GM19099 (cell line): ENCODE data around the gene PIBF1.

Experiments
- POLR2A ChIP-seq: IDR thresholded peaks from 3 replicates; pipeline ENCODE4 v1.6.1; 2011; ENCODE audit warnings: low read depth; ENCODE audit not compliant: insufficient read length; ENCODE audit errors: extremely low read depth

Gene PIBF1, protein sequence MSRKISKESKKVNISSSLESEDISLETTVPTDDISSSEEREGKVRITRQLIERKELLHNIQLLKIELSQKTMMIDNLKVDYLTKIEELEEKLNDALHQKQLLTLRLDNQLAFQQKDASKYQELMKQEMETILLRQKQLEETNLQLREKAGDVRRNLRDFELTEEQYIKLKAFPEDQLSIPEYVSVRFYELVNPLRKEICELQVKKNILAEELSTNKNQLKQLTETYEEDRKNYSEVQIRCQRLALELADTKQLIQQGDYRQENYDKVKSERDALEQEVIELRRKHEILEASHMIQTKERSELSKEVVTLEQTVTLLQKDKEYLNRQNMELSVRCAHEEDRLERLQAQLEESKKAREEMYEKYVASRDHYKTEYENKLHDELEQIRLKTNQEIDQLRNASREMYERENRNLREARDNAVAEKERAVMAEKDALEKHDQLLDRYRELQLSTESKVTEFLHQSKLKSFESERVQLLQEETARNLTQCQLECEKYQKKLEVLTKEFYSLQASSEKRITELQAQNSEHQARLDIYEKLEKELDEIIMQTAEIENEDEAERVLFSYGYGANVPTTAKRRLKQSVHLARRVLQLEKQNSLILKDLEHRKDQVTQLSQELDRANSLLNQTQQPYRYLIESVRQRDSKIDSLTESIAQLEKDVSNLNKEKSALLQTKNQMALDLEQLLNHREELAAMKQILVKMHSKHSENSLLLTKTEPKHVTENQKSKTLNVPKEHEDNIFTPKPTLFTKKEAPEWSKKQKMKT

DNA sequence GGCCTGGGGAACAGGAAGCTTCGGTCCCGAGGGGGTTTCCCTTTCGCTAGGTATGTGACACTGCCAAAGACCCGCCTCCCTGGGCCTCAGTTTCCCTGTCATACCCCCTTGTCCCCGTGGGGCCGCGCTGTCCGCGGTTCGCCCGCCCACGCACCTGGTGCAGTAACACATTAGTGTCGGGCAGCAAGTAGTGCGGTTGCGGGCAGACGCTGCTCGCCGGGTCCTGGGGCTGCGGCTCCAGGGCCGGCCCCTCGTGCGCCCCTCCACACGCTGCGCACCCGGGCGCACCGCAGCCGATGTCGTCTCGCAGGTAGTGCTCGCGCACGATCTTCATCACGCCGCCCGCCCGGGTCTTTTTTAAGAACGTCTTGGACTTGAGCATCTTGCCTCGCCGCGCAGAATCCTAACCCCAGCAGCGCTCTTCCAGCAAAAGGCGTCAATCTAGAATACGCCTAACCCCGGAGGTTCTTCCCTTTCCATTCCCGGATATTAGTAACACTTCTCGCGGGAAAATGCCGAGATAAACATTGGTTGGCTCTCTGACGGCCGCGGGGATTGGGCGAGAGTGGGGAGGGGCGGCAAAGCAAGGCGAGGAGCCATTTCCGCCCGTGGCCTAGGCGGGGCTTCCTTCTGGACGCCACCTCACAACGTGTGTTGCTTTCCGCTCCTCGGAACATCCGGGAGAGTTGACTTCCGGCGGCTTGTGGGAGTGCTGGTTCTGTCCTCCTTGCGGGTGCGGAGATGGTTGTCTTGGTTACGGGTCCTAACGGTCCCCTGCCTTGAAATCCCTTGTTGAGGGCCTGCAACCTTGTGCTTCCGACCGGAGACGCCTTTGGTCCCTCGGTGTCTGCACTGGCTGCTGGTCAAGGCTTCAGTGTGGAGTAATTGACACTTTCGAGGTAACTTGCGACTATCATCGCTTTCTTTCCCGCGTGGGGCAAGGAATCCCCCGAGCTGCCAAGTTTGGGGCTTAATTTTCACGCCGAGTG is at the start of gene PIBF1, which contains the start of gene DIS3:
Gene PIBF1 (plus strand): TSS at position 683 of the 989 bp plus-strand sequence. CDS start 1,337 bp downstream, outside the sequence.
Gene DIS3 (minus strand): TSS at position 450 of the 989 bp plus-strand sequence. CDS start 68 bp downstream, at position 382.
- TF ChIP-seq POLR2A: peak; percentile 84

- TF ChIP-seq POLR2A: no peak
These were observed 44.9 kb upstream of the PIBF1 start for GRCh38 chr13:72737033-72737432.

DNA sequence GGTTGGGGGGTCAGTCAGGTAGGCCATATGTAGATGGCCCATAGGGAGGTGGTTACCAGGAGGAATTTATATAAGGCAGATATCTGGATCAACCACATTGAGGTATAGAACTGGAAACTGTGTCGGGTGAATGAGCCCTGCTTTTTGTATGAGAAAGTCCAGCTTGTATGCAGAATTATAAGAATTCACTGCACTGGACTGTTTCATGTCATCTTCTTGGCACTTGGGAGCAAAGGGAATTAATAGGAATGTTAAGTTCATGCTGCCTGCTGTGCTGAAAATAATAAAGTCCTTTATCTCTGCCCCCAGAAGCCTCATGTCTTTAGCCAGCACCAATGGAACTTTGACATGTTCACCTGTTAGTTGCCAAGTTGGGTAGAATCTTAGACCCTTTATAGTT is 41.9 kb upstream of the PIBF1 start:
- TF ChIP-seq POLR2A: no peak

- no peak for TF ChIP-seq POLR2A
These were observed 36.7 kb upstream of the PIBF1 start for GRCh38 chr13:72745260-72745659.

DNA sequence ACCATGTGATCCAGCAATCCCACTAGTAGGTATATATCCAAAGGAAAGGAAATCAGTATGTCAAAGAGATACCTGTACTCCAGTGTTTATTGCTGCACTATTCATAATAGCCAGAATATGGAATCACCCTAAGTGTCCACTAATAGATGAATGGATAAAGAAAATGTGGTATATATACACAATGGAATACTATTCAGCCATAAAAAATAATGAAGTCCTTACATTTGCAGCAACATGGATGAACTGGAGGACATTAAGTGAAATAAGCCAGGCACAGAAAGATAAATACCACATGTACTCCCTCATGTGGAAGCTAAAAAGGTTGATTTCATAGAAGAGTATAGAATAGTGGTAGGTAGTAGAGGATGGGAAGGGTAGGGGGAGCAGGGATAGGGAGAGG is 30.7 kb upstream of the PIBF1 start:
- no peak for TF ChIP-seq POLR2A

- TF ChIP-seq POLR2A: no peak
These were observed 27.8 kb upstream of the PIBF1 start for GRCh38 chr13:72754111-72754510.

GRCh38 chr13:72757792-72758535 is 24.0 kb upstream of the PIBF1 start:
- no peak for TF ChIP-seq POLR2A

DNA sequence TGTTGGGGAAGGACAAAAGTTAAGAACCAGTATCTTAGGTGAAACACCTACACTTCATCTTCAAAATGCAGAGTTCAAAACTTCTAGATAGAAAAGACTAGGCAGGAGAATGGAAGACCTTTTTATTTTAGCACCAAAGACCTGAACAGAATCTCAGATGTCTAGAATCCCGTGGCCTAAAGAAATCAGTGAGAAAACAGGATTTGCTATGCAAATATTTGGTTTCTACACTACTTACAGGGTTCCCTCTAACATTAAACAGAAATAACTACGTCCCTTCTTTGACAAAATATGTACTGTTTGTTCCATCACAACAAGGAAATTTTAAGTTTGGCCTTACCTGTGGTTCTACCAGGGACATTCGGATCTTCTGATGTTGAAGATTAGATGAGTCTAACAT is 21.7 kb upstream of the PIBF1 start:
- TF ChIP-seq POLR2A: no peak

DNA sequence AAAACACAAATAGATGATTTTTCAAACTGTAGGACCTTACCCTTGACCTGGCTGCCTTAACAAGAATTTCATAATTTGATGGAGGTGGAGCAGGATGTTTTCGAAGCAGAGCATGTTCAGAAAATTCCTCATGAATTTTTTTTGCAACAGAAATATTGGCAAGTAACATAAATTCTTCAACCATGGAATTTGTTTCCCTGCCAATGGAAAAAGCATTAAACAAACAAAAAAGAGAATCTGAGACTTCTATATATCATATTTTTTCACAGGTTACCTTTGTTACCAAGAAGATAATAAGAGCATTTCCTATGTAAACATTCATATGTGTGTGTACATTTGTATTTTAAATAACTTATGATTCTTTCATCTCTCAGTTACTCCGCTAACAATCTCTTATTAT is 18.5 kb upstream of the PIBF1 start:
- TF ChIP-seq POLR2A: no peak

GRCh38 chr13:72774019-72774418 is 7.9 kb upstream of the PIBF1 start:
- TF ChIP-seq POLR2A: no peak

GRCh38 chr13:72782717-72783116 is 784 bp downstream of the PIBF1 start:
- no peak for TF ChIP-seq POLR2A

- no peak for TF ChIP-seq POLR2A
These were observed 6.9 kb downstream of the PIBF1 start for GRCh38 chr13:72788831-72789230.

GRCh38 chr13:72792640-72793039 is 10.7 kb downstream of the PIBF1 start:
- TF ChIP-seq POLR2A: no peak

GRCh38 chr13:72798817-72799216 is 16.9 kb downstream of the PIBF1 start:
- TF ChIP-seq POLR2A: no peak

- no peak for TF ChIP-seq POLR2A
These were observed 22.4 kb downstream of the PIBF1 start for GRCh38 chr13:72804301-72804700.
